Epithelial cell of proximal tubule (primary cell): ENCODE measurements around the gene DZANK1. TPM values are rescaled to one million over a fixed set of nuclear protein-coding genes. Genes with fewer than 3 reads are reported as not detected.

Experiments used
- DNase-seq: peaks from one replicate; pipeline ENCODE4 v3.0.0-alpha.2; 2011; ENCODE audit warnings: low read depth
- H3K4me3 ChIP-seq: 2 replicates; pipeline ENCODE4 v1.5.1; 2011; ENCODE audit warnings: low read depth, mild to moderate bottlenecking, low read length
- total RNA-seq: library from RNA; depleted of rRNA; stranded (reverse); fragments of >200 nt; gene quantifications from 2 replicates; pipeline ENCODE4 v1.2.3, GENCODE V29; 2015
- TF ChIP-seq, protein P1 (sequence below): conservative IDR thresholded peaks from 2 replicates; pipeline ENCODE4 v1.5.1; 2012; ENCODE audit warnings: low read depth, mild to moderate bottlenecking, low read length

Gene DZANK1
- 1.3 and 1.4 TPM in 2 replicates for total RNA-seq

DNA sequence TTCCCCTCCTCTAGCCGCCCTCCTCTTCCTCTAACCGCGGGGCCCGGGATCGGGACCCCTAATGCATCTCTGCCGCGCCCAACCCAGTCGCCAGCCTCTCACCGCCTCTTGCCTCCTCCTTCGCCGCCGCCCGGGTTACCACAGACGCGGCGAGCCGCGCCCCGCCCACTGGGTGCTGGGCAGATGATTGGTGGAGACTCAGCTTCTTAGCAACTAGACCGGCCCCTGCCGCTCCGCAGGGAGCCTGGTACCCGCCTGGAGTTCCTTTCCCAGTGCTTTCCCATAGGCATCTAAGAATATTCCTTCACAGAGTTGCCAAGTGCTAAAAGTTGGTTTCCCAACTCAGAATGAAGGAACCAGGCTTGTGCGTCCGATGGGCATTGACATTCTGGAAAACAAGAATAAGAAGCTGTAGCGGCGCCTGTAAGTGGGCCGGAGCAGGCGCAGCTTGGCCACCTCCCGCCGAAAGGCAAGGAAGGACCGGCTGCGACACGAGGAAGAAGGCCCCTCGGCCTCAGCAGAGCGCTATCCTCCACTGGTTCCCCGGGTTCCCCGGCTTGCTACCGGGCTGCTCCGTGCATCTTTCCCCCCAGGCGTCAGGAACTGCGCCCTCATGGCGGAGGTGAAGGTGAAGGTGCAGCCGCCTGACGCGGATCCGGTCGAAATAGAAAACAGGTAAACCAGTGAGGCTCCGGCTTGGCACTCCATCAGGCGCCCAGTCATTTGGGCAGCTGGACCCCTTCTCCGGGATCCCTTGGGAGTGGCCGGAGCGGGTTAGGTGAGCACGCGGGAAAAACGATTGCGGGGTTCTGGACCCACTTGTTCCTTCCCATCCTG is at the start of gene DZANK1, which contains the start of gene POLR3F:
Gene DZANK1, minus strand, starts transcription at position 137 of the 837 bp plus-strand sequence. CDS start 1,672 bp downstream, outside the sequence.
Gene POLR3F, plus strand, starts transcription at position 497 of the 837 bp plus-strand sequence. Its CDS starts 117 bp downstream, at position 614.
- peak within 1 kb of the TSS; percentile 73 for H3K4me3 ChIP-seq
- TF ChIP-seq, protein P1, sequence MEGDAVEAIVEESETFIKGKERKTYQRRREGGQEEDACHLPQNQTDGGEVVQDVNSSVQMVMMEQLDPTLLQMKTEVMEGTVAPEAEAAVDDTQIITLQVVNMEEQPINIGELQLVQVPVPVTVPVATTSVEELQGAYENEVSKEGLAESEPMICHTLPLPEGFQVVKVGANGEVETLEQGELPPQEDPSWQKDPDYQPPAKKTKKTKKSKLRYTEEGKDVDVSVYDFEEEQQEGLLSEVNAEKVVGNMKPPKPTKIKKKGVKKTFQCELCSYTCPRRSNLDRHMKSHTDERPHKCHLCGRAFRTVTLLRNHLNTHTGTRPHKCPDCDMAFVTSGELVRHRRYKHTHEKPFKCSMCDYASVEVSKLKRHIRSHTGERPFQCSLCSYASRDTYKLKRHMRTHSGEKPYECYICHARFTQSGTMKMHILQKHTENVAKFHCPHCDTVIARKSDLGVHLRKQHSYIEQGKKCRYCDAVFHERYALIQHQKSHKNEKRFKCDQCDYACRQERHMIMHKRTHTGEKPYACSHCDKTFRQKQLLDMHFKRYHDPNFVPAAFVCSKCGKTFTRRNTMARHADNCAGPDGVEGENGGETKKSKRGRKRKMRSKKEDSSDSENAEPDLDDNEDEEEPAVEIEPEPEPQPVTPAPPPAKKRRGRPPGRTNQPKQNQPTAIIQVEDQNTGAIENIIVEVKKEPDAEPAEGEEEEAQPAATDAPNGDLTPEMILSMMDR = no peak
- DNase-seq = peak; percentile 79

DNA sequence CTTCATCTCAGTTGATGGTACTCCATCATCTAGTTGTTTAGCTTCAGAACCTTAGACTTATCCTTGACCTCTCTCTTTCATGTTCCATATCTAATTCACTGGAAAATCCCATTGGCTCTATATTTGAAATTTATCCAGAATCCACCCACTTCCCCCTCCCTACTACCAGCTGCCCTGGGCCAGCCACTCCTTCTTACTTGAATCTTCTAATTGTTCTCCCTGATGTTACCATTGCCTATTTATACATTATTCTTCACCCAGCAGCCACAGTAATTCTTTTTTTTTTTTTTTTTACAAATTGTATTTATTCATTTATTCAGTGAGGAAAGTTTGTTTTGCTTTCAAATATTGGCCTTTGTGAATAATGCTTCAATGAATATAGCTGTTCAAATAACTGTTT is 49.1 kb upstream of the DZANK1 start:
- TF ChIP-seq, protein P1 = no peak
- no peak overlapping the region for H3K4me3 ChIP-seq
- DNase-seq = no peak

DNA sequence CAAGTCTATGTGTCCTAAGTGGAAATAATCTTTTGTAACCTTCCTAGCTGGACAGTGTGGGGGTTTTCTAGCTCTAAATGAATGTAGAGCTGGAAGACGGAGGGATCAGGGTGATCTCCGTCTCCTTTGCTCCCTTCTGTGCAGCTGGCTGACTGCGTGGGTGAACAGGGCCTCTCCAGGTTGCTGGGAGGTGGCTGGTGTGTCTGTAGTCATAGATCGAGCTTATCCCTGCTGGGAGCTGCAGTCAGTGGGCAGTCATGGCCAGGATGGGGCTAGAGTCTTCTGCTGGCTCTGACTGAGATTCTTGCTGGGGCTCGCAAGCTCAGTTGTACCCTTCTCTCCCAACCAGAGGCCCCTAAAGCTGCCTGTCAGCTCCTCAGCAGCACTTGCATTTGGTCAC is 47.3 kb upstream of the DZANK1 start:
- TF ChIP-seq, protein P1 = no peak
- DNase-seq = no peak
- no peak overlapping the region for H3K4me3 ChIP-seq

DNA sequence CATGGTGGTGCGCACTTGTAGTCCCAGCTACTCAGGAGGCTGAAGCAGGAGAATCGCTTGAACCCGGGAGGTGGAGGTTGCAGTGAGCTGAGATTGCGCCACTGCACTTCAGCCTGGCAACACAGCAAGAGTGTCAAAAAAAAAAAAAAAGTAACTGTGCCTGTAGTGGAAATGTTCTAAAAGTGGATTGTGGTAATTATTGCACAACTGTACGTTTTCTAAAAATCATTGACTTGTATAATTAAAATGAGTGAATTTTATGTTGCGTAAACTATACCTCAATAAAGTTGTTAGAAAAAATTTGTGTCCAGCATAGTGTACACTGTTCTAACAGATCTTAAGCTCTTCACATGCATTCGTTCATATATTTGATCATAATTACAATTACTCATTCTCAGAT is 46.4 kb upstream of the DZANK1 start:
- TF ChIP-seq, protein P1 = no peak
- no peak overlapping the region for H3K4me3 ChIP-seq
- no peak for DNase-seq

DNA sequence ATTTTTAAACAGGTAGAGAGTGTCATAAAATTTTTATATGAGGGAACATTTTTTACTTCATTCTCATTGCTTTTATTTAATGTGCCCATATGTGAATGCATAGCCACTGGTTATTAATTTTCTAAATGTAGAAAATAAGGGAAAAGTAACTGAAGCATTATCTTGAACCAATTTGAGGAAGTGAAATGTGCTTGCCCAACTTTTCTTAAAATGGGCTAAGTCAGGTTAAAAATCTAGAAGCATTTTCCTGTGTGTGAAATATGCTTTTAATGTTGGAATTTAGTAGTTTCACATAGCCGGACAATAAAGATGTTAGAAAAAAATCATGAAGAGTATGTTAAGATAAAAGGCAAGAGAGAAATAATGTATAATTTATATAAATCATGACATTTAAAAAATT is 44.7 kb upstream of the DZANK1 start:
- TF ChIP-seq, protein P1 = no peak
- DNase-seq = no peak
- no peak overlapping the region for H3K4me3 ChIP-seq

DNA sequence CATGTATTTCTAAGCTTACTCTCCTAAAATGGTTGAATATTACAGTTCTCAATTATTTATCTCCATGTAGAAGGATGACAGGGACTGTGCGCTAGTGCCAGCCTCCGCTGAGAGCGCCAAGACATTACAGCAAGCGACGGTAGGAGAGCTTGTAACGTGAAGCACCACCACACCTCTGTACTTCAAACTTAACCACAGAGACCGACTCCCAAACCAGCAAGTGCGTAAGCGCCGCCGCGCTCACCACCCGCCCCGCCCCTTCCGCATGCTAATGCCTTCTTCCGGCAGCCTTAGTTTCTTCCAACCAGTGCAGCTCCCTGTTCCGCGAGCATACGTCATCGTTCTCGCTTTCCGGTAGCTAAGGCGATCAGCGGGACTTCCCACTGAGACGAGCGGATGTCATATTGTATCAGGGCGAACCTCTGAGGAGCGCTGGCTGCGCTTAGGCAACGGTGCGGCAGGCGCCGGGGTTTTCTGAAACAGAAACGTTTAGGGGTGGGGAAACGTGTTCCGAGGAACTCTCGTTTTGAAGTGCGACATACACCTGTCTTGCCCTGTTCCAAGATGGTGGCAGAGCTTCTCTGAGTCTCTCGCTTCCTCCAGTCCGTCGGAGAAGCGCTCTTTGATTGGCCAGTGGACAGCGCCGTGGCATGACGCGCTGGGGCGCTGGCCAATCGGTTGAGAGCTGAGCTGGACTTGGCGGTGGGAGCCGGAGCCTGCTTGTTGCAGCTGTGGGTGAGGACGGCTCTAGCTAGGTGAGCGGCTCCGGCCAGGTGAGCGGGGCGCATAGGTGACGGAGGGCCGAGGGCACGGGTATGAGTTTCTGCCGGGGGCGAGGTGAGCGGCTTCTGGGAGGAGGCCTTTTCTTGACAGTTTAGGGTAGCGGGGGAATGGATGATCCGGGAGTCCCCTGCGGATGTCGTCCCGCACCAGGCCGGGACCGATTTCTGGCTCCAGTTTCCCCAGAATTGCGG is 40.7 kb upstream of the DZANK1 start, which contains the start of gene SEC23B:
Gene SEC23B, plus strand, starts transcription at position 723 of the 974 bp plus-strand sequence. CDS start 2,896 bp downstream, outside the sequence.
- TF ChIP-seq, protein P1 = no peak
- peak; percentile 93 for DNase-seq
- peak within 1 kb of the TSS; percentile 97 for H3K4me3 ChIP-seq
